Measurements from ENCODE around the gene TRIM37. TPM values are rescaled to one million over a fixed set of nuclear protein-coding genes. Genes with fewer than 3 reads are reported as not detected.

TRIM37 gene
- total RNA-seq, 2 experiments from 2014 or later = 21.4 to 27.3 TPM

DNA sequence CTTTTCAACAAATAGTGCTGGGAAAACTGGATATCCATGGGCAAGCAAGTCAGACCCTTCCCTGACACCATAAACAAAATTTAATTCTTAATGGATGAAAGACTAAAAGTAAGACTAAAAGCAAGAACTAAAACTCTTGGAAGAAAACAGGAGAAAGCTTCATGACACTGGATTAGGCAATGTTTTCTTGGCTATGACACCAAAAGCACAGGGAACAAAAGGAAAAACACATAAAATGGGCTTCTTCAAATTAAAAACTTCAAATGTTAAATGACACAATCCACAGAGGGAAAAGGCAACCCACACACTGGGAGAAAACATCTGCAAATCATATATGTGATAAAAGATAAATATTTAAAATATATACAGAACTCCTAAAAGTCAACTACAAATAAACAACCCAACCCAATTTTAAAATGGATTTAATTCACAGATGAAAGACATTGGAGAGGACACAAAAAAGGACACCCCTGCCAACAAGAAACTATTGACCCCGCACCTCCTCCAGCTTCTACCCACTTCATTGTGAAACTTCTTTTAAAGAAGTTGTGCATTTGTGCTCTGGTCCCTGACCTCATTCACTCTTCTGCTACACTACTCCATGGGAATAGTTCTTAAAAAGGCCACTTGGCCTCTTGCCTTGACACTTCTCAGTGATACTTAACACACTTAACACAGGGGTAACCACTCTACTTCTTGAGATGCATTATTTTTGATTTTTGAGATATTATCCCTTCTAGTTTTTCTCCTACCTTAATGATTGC, 80.3 kb downstream of the TRIM37 start:
- intact Hi-C loops (cut with micrococcal nuclease) = no loop called here
- no peaks in the 10 kb centered on the region for H3K27me3 Mint-ChIP-seq
- H3K4me1 Mint-ChIP-seq (ENCODE audit: low read depth) = peaks cover 6% of the 10 kb centered on the region
- DNase-seq = no peak
- POLR2A ChIA-PET = no interaction called here
- no peak overlapping the region for H3K27ac Mint-ChIP-seq
- CTCF ChIA-PET = no interaction called here
- no peaks in the 10 kb centered on the region for H3K9me3 Mint-ChIP-seq
- peaks cover 10% of the 10 kb centered on the region for H3K36me3 Mint-ChIP-seq
- no peak overlapping the region for H3K4me3 Mint-ChIP-seq

- H3K27me3 Mint-ChIP-seq = no peaks in the 10 kb centered on the region
- H3K4me3 Mint-ChIP-seq = no peak overlapping the region
Observed at GRCh38 chr17:59024916-59025315, 81.8 kb downstream of the TRIM37 start.

GRCh38 chr17:59018019-59018418, 88.7 kb downstream of the TRIM37 start:
- H3K4me3 Mint-ChIP-seq = no peak overlapping the region
- no peaks in the 10 kb centered on the region for H3K27me3 Mint-ChIP-seq
- H3K36me3 Mint-ChIP-seq = peaks cover 26% of the 10 kb centered on the region
- DNase-seq = no peak
- ChIA-PET CTCF (interaction anchor here (0.9 kb wide), 1 partner anchor 13 kb away, joined by 3 read pairs; no protein-coding TSS in a partner anchor), POLR2A (no interaction called here)
- H3K4me1 Mint-ChIP-seq (ENCODE audit: low read depth) = no peaks in the 10 kb centered on the region
- intact Hi-C loops (cut with micrococcal nuclease) = no loop called here
- H3K9me3 Mint-ChIP-seq = no peaks in the 10 kb centered on the region
- H3K27ac Mint-ChIP-seq = no peak overlapping the region

More at GRCh38 chr17:59024916-59025315, 81.8 kb downstream of the TRIM37 start:
- H3K27ac Mint-ChIP-seq = no peak overlapping the region
- peaks cover 16% of the 10 kb centered on the region for H3K36me3 Mint-ChIP-seq
- DNase-seq = no peak
- intact Hi-C loops (cut with micrococcal nuclease) = no loop called here
- ChIA-PET POLR2A (no interaction called here), CTCF (no interaction called here)
- H3K4me1 Mint-ChIP-seq (ENCODE audit: low read depth) = peaks cover 6% of the 10 kb centered on the region
- no peaks in the 10 kb centered on the region for H3K9me3 Mint-ChIP-seq

DNA sequence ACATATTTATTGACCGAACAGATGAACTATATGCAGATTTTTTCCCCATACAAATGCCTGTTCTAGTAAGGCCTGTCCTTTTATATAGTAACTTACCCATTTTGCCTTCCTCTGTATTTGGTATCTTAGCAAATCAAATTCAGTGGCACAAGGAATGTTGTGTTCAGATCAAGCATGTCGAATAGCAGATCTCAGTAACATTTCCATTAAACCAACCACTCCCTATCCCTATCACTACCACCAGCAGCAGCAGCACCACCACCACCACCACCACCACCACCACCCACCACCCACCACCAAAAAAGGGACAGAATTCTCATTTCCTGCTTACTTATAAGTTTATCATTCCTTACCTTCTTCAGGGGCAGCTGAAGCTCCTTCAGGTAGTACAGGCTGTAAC, 94.7 kb downstream of the TRIM37 start:
- no peaks in the 10 kb centered on the region for H3K27me3 Mint-ChIP-seq
- intact Hi-C loops (cut with micrococcal nuclease) = no loop called here
- ChIA-PET POLR2A (no interaction called here), CTCF (no interaction called here)
- DNase-seq = no peak
- no peaks in the 10 kb centered on the region for H3K9me3 Mint-ChIP-seq
- no peaks in the 10 kb centered on the region for H3K4me1 Mint-ChIP-seq (ENCODE audit: low read depth)
- no peak overlapping the region for H3K27ac Mint-ChIP-seq
- H3K4me3 Mint-ChIP-seq = no peak overlapping the region
- H3K36me3 Mint-ChIP-seq = peaks cover 16% of the 10 kb centered on the region

- no peaks in the 10 kb centered on the region for H3K27me3 Mint-ChIP-seq
- no peak overlapping the region for H3K4me3 Mint-ChIP-seq
- DNase-seq = no peak
- no peaks in the 10 kb centered on the region for H3K9me3 Mint-ChIP-seq
- intact Hi-C loops (cut with micrococcal nuclease) = no loop called here
- ChIA-PET POLR2A (no interaction called here), CTCF (interaction anchor here (0.6 kb wide), 1 partner anchor 491 kb away, joined by 3 read pairs; no protein-coding TSS in a partner anchor)
- H3K27ac Mint-ChIP-seq = no peak overlapping the region
- H3K36me3 Mint-ChIP-seq = peaks cover 14% of the 10 kb centered on the region
- no peaks in the 10 kb centered on the region for H3K4me1 Mint-ChIP-seq (ENCODE audit: low read depth)
Observed at GRCh38 chr17:59010026-59010425, 96.7 kb downstream of the TRIM37 start.

DNA sequence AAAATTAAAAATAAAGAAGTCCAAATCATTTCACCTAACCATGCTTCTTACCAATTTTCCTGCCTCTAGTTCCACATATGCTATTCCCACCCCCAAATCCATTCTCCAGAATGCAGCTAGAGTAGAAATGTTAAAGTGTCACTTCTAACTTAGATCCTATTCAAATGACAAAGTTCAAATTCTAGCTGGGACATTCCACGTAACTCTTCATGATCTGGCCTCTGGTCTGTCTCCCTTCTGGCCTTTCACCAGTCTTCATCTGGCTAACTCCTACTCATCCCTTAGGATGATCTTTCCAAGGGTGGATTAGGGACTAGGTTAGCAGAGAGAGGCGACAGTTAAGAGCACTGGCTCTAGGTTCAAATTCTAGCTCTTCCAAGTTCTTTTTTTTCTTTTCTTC, 97.9 kb downstream of the TRIM37 start:
- no peak overlapping the region for H3K4me3 Mint-ChIP-seq

GRCh38 chr17:59007995-59008394, 98.7 kb downstream of the TRIM37 start:
- no peak for DNase-seq
- H3K27me3 Mint-ChIP-seq = no peaks in the 10 kb centered on the region
- peaks cover 5% of the 10 kb centered on the region for H3K4me1 Mint-ChIP-seq (ENCODE audit: low read depth)
- H3K27ac Mint-ChIP-seq = no peak overlapping the region
- ChIA-PET CTCF (interaction anchor here (1.2 to 1.3 kb wide), 2 partner anchors 297 to 420 kb away, joined by 3 to 4 read pairs; no protein-coding TSS in a partner anchor), POLR2A (no interaction called here)
- H3K9me3 Mint-ChIP-seq = no peaks in the 10 kb centered on the region
- intact Hi-C loops (cut with micrococcal nuclease) = no loop called here
- H3K36me3 Mint-ChIP-seq = peaks cover 5% of the 10 kb centered on the region
- no peak overlapping the region for H3K4me3 Mint-ChIP-seq

More for the DNA sequence above, 97.9 kb downstream of the TRIM37 start:
- no peaks in the 10 kb centered on the region for H3K9me3 Mint-ChIP-seq
- H3K27ac Mint-ChIP-seq = no peak overlapping the region
- intact Hi-C loops (cut with micrococcal nuclease) = no loop called here
- peaks cover 9% of the 10 kb centered on the region for H3K36me3 Mint-ChIP-seq
- POLR2A ChIA-PET = no interaction called here
- peaks cover 5% of the 10 kb centered on the region for H3K4me1 Mint-ChIP-seq (ENCODE audit: low read depth)
- CTCF ChIA-PET = interaction anchor here (1.2 to 1.3 kb wide), 2 partner anchors 298 to 421 kb away, joined by 3 to 4 read pairs; no protein-coding TSS in a partner anchor
- H3K27me3 Mint-ChIP-seq = no peaks in the 10 kb centered on the region
- DNase-seq = no peak

DNA sequence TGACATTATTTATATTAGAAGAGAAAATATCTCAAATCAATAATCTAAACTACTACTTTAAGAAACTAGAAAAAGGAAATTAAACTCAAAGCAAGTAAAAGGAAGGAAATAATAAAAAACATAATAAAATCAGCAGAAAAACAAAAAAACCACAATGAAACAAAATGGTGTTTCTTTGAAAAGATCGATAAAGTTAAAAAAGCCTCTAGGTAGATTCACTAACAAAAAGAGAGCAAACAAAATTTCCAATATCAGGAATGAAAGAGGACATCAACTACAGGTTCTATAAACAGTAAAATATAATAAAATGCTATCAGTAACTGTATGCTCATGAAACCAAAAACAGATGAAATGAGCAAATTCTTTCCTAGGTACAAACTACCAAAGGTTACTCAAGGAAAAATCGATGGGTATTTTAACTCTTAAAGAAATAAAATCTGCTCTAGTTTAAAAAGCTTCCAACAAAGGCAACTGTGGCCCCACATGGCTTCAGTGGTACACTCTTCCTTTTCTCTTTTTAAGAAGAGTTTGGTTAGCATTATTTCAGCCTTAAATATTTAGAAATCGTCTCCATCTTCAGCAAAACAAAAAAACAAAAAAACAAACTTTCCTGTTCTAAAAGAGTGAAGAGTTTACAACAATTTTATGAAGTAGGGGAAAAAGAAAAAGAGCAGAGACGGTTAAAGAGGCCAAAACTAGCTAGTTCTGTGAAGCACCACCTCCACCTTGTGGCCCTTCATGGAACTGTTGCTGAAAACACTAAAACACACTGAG, 102.2 kb downstream of the TRIM37 start:
- Mint-ChIP-seq H3K4me1 (ENCODE audit: low read depth) (peaks cover 23% of the 10 kb centered on the region), H3K36me3 (peaks cover 9% of the 10 kb centered on the region), H3K9me3 (no peaks in the 10 kb centered on the region), H3K27ac (peak overlapping the region; percentile 13), H3K27me3 (no peaks in the 10 kb centered on the region), H3K4me3 (no peak overlapping the region)
- ChIA-PET POLR2A (interaction anchor here (0.6 to 1.0 kb wide), 5 partner anchors 215 to 373 kb away, joined by 3 to 4 read pairs (median 3); no protein-coding TSS in a partner anchor), CTCF (interaction anchor here (0.6 to 4.6 kb wide), 26 partner anchors 13 to 857 kb away, joined by 3 to 44 read pairs (median 4); partner anchors contain the start of genes PPM1E, RAD51C and TEX14)
- intact Hi-C loops (cut with micrococcal nuclease) = loop anchor here (1.0 to 5.0 kb wide), 4 partner anchors 42 to 486 kb away; no protein-coding TSS in a partner anchor
- DNase-seq = peak; percentile 76

DNA sequence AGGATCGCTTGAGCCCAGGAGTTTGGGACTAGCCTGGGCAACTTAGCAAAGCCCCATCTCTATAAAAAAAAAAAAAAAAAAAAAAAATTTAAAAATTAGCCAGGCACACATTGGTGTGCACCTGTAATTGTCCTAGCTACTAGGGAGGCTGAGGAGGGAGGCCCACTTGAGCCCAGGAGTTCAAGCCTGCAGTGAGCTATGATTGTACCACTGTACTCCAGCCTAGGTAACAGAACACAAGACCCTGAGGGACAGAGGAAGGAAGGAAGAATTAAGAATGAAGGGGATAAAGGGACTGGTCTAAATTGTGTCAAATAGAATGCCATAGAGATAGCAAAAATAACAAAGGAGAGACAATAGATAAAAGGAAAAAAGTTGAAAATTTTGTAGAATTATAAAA, 102.8 kb downstream of the TRIM37 start:
- no peak for DNase-seq
- intact Hi-C loops (cut with micrococcal nuclease) = loop anchor here (1.0 to 5.0 kb wide), 2 partner anchors 42 to 417 kb away; no protein-coding TSS in a partner anchor
- Mint-ChIP-seq H3K4me1 (ENCODE audit: low read depth) (peaks cover 23% of the 10 kb centered on the region), H3K27me3 (no peaks in the 10 kb centered on the region), H3K36me3 (peaks cover 14% of the 10 kb centered on the region), H3K27ac (no peak overlapping the region), H3K4me3 (no peak overlapping the region), H3K9me3 (no peaks in the 10 kb centered on the region)
- ChIA-PET CTCF (interaction anchor here (0.6 to 4.6 kb wide), 3 partner anchors 292 to 484 kb away, joined by 3 to 44 read pairs (median 31); no protein-coding TSS in a partner anchor), POLR2A (interaction anchor here (0.9 kb wide), 1 partner anchor 372 kb away, joined by 3 read pairs; no protein-coding TSS in a partner anchor)

DNA sequence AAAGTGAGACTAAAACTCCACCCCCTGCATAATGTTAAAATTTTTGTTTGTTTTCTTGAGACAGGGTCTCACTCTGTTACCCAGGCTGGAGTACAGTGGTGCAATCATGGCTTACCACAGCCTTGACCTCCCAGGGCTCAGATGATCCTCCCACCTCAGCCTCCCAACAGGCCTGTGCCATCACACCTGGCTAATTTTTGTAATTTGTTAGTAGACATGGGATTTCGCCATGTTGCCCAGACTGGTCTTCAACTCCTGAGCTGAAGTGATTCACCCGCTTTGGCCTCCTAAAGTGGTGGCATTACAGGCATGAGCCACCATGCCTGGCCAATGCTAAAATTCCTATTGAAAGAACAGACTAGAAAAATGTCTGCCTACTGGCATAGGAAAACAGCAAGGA, 103.8 kb downstream of the TRIM37 start:
- Mint-ChIP-seq H3K4me1 (ENCODE audit: low read depth) (peaks cover 28% of the 10 kb centered on the region), H3K27me3 (no peaks in the 10 kb centered on the region), H3K4me3 (no peak overlapping the region), H3K27ac (no peak overlapping the region), H3K9me3 (no peaks in the 10 kb centered on the region), H3K36me3 (peaks cover 23% of the 10 kb centered on the region)
- intact Hi-C loops (cut with micrococcal nuclease) = loop anchor here (5.0 kb wide), 1 partner anchor 41 kb away; no protein-coding TSS in a partner anchor
- POLR2A ChIA-PET = interaction anchor here (1.0 kb wide), 1 partner anchor 371 kb away, joined by 5 read pairs; no protein-coding TSS in a partner anchor
- DNase-seq = no peak
- CTCF ChIA-PET = interaction anchor here (0.9 to 4.6 kb wide), 2 partner anchors 414 to 483 kb away, joined by 3 to 31 read pairs; no protein-coding TSS in a partner anchor

- peaks cover 28% of the 10 kb centered on the region for H3K4me1 Mint-ChIP-seq (ENCODE audit: low read depth)
- H3K4me3 Mint-ChIP-seq = no peak overlapping the region
- no peaks in the 10 kb centered on the region for H3K9me3 Mint-ChIP-seq
- H3K27me3 Mint-ChIP-seq = no peaks in the 10 kb centered on the region
- peaks cover 23% of the 10 kb centered on the region for H3K36me3 Mint-ChIP-seq
- no peak for DNase-seq
- intact Hi-C loops (cut with micrococcal nuclease) = loop anchor here (5.0 kb wide), 1 partner anchor 40 kb away; no protein-coding TSS in a partner anchor
- ChIA-PET POLR2A (interaction anchor here (0.6 to 1.4 kb wide), 3 partner anchors 86 to 371 kb away, joined by 3 to 5 read pairs (median 5); no protein-coding TSS in a partner anchor), CTCF (interaction anchor here (0.7 to 1.0 kb wide), 3 partner anchors 9 to 969 kb away, joined by 3 read pairs; no protein-coding TSS in a partner anchor)
- no peak overlapping the region for H3K27ac Mint-ChIP-seq
Observed at GRCh38 chr17:59002126-59002525, 104.6 kb downstream of the TRIM37 start.
